G401 (cell line): ENCODE measurements around the gene CCL19. TPM values are rescaled to one million over a fixed set of nuclear protein-coding genes. Genes with fewer than 3 reads are reported as not detected.
"Not testable (repeated sequence)": the region's sequence is repeated elsewhere in the genome, so short reads cannot be mapped to it uniquely, and the experiment has no call there.

Source experiments
- DNase-seq: peaks from one replicate; pipeline ENCODE4 v3.0.0-alpha.2; 2015; ENCODE audit warnings: low spot score
- in situ Hi-C: cut with HindIII; loops from 2 replicates; pipeline ENCODE4 v1.10.0; 2016; ENCODE audit warnings: low sequenced_read_pairs, mixed read lengths
- total RNA-seq: library from RNA; depleted of rRNA; stranded (reverse); fragments of >200 nt; shearing (Covaris generic); gene quantifications from 2 replicates; pipeline ENCODE4 v1.2.3, GENCODE V29; 2014; rRNA removed

Gene CCL19
- total RNA-seq = not detected in 2 replicates

DNA sequence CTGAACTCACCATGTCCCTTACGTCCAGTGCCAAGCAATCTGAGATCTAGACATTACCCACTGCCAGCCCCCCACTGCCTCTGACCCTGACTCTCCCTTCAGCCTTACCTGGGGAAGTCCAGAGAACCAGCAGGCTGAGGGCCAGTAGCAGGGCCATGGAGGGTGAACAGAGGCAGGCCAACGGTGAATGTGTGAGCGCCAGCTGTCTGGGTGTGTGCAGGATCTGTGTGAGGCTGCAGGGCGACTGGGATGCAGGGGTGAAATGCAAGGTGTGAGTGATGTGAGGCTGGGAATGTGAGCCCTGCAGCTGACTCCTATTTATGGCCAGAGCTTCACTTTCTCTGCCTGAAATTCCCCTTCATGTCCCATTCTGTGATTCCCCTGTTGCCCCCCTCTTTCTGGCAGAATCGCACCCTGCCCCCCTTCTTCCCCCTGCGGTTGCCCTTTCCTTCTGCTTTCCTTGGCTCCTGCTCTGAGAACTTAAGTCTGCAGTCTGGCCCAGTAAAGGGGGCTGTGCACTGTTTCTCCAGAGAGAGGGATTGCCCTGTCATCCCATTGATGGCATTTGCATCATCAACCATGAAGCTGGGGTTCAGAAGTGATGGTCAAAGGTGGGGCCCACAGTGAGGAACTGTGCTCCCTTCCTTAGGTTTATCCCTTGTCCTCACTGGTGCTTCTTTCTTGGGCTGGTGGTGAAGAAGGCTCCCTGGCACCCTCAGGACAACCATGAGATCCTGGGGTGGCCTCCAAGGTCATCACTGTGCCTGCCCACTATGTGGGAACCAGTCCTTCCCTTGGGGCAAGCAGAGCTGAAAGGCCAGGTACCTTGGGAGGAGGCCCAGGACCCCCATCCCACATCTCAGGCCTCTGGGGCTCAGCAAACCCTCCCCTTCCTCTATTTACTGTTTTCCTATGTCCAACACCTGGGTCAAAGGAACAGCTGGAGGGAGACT is at the start of gene CCL19:
Gene CCL19 (minus strand): TSS at position 294 of the 953 bp plus-strand sequence. CDS start 137 bp downstream, at position 157.
- in situ Hi-C loops = no loop called here
- DNase-seq = no peak

DNA sequence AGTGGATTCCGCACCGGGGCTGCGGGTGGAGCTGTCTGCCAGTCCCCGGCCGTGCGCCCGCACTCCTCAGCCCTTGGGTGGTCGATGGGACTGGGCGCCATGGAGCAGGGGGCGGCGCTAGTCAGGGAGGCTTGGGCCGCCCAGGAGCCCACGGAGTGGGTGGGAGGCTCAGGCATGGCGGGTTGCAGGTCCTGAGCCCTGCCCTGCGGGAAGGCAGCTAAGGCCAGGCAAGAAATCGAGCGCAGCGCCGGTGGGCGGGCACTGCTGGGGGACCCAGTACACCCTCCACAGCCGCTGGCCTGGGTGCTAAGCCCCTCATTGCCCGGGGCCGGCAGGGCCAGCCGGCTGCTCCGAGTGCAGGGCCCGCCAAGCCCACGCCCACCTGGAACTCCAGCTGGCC is 49.1 kb upstream of the CCL19 start:
- in situ Hi-C loops, DNase-seq: not testable (repeated sequence)

DNA sequence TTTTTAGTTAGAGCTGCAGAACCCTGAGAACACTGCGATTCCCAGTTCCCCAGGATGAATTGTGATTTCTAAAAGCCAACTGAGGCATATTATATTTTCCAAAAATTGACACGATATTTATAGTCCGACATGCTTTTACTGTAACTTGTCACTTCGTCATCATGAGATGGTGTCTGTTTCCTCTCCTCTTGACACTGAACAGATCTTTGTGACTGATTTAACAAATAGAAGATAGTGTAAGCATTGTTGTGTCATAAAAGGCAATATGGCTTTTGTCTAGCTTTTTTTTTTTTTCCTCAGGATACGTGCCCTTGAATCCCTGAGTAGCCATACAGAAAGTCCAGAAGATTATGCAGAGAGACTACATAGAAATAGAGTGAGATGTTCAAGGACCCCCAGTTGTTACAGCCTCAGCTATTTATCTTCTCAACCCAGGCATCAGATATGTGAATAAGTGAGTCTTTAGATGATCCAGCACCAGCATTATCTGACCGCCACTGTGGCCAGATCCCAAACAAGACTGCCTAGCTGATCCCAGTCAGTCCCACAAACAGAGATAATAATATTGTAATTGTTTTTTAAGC is 46.7 kb upstream of the CCL19 start:
- in situ Hi-C loops = no loop called here
- no peak for DNase-seq

DNA sequence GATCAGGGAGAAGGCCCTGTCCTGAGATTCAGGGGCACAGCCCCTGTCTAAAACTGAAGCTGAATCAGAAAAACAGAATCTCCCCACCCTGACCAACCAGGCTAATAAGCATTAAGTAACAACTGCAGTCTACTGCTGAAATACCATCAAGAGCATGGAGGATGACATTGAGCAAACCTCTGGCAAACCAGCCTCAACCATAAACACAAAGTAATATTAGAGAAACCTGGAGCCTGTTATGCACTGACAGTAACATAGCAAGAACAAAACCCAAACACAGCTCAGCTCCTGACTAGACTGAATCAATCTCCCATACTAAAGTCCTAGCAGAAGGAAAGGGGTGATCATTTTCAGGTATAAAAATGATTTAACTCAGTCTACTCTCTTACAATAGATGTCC is 43.6 kb upstream of the CCL19 start:
- no peak for DNase-seq
- in situ Hi-C loops = no loop called here

DNA sequence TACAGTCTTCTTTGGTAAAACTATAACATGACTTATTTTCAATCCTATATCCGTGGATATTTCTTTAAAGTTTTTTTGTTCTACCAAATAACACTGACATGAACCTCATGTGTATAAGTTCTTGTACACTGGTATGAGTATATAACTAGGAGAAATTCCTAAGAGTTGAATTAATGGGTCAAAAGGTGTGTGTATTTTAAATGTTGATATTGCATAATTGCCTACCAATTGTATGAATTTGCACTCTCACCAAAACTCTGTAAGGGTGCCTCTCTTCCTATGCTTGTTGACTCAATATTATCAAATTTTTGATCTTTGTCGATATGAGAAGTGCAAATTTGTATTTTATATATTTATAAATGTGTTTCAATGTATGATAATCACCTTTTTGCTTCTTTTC is 41.8 kb upstream of the CCL19 start:
- no peak for DNase-seq
- in situ Hi-C loops = no loop called here

DNA sequence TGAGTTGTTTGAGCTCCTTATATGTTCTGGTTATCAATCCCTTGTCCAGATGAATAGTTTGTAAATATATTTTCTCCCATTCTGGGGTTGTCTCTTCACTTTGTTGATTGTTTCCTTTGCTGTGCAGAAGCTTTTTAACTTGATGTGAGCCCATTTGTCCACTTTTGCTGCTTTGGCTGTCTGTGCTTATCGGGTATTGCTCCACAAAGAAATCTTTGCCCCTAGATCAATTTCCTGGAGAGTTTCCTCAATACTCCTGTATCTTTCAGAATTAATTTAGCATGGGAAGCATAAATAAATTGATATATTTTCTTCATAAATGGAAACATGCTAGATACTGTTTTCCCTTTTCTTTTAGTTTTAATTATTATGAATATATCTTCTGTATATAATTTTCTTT is 41.4 kb upstream of the CCL19 start:
- no peak for DNase-seq
- in situ Hi-C loops = no loop called here

DNA sequence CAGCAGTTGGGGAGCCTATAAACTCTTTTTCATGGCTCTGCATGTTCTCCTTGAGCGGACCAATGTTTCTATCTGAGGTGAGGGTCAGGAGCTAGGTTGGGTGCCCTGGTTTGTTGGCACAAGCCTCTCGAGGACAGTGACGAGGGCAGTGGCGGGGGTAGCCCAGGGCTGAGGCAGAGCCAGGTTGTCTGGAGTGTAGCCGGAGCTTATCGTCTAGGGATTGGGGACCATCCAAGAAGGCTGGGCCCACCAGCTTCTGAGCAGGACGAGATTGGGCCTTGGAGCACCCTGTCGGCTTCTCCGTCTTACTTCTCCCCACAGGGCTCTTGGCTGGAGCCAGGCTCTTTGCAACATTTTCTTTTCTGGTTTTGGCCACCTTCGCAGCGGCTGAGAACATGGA is 32.1 kb upstream of the CCL19 start:
- in situ Hi-C loops = no loop called here
- DNase-seq = no peak

DNA sequence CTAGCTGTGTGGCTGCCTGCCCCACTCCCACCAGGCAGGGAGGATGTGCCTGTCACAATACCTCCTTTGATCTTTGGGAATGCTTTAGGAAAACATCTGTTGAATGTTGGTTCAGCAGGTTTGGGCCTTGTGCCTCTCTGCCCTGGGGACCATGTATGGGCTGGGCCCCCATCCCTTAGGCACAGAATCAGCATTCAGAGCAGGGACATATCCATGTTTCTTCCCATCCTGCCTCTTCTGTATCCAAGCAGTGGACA is 28.6 kb upstream of the CCL19 start:
- in situ Hi-C loops = not testable (repeated sequence)

DNA sequence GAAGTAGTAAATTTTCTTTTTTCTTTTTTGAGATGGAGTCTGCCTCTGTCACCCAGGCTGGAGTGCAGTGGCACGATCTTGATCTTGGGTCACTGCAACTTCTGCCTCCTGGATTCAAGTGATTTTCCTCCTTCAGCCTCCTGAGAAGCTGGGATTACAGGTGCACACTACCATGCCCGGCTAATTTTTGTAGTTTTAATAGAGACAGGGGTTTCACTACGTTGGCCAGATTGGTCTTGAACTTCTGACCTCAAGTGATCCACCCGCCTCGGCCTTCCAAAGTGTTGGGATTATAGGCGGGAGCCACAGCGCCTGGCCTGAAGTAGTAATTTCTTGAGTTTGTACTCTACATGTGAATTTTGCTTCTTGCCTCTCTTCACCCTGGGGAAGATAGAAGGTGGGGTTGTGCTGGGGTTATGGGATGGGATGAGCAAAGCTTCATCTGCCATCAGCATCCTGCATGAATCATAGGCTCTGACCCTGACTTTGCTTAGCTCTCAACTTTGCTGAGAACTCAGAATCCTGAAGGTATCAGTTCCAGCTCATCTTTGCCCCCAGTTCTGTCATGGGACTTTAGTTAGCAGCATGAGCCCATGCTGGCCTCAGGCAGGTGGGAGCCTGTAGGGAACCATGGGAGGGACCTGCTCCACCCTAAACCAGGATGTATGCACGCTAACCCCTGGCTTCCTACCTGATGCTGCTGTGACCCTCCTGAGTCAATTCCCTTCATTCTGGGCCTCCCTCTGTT is 28.1 kb upstream of the CCL19 start:
- in situ Hi-C loops = no loop called here
- DNase-seq = no peak

More for the DNA sequence above, 28.6 kb upstream of the CCL19 start:
- DNase-seq = not testable (repeated sequence)

DNA sequence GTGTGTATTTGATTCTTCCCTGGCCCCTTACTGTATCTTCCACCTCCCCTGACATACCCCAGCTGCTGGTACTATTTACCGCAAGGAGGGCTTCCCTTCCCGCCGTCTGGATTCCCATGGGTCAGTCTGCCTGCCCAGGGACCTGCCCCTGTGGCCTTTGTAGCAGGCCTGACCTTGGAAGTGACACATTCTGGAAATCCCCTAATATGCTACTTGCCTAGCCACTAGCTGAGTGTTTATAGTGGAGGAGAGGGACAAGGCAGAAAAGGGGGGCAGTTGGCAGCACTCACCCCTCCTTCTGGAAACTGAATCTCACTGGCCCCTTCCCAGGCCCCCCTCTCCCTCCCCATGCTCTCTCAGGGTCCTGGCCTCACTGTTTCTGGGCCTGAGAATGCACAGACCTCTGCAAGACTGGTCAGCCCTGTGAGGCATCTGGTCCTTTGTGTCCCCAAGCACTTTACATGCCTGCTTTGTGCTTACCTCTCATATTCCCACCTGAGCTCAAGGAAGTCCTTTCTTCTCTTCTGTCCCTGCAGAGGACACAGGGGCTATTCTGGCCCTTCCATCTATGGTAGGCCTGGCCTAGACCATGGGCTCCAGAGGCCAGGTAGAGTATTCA is 27.0 kb upstream of the CCL19 start:
- DNase-seq = no peak
- in situ Hi-C loops = no loop called here

DNA sequence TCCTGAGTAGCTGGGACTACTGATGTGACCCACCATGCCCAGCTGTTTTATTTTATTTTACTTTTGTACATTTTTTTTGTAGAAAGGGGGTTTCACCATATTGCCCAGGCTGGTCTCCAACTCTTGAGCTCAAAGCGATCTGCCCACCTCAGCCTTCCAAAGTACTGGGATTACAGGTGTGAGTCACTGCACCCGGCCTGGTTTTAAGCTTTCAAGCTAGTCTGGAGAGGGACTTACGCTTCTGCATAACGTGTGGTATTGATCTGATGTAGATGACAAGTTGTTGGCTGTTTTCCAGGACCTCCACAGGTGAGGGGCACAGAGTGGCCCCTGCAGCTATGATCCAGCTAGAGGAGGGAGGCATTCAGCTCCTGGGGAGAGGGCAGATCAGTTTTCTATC is 25.6 kb upstream of the CCL19 start:
- in situ Hi-C loops = no loop called here
- no peak for DNase-seq

DNA sequence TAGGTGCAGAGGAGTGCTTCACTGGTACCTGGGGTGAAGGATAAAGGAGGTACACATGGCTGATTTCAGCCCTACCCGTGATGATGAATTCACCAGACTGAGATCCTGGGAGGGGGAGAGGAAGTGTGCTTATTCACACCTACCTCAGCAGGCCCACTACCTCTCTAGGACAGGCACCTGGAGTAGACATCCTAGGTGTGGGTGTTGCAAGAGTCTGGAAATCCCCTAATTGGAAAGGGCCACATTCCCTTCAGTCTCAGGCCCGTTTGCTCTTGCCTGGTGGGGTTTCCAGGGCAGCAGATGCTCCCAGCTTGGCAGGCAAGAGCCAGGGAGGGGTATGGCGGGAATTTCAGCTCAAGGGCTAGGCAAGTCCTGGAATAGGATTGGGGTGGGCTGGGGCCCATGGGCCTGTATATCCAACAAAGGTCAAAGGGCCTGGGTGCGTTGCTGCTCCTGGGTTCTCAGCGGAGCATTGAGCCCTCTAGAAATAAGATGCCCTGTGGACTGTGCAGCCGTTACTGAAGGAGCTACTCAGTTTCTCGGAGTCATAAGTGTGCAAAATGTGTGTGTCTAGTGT is 24.7 kb upstream of the CCL19 start:
- in situ Hi-C loops = no loop called here
- DNase-seq = no peak

DNA sequence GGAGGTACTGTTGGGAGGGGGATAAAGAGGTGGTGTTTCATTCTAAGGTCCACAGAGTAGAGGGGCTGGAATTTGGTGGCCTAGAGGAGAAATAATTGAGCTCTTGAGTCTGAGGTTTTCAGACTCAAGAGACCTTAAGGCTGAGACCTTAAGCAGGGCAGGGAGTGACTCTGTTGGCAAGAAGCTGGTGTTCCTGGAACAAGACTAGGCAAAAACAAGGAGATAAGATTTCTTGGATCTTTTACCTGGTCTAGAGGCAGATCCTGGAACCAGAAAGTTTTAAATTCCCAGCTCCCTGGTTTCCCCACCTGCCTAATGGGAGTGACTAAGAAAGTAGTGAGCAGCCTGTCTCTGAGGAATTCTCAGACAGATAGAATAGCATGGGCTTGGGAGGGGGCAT is 22.9 kb upstream of the CCL19 start:
- no peak for DNase-seq
- in situ Hi-C loops = no loop called here

DNA sequence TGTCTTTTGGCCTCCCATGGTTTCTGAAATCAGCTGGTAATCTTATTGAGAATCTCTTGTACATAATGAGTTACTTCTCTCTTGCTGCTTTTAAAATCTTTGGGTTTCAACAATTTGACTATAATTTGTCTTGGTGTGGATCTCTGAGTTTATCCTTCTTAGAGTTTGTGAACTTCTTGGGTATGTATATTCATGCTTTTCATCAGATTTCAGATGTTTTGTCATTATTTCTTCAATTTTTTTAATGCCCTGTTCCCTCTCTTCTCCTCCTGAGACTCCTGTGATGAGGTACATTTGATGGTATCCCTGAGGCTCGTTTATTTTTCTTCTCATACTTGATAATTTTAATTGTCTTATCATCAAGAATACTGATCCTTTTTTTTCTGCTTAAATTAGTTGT is 21.1 kb upstream of the CCL19 start:
- no peak for DNase-seq
- in situ Hi-C loops = no loop called here

DNA sequence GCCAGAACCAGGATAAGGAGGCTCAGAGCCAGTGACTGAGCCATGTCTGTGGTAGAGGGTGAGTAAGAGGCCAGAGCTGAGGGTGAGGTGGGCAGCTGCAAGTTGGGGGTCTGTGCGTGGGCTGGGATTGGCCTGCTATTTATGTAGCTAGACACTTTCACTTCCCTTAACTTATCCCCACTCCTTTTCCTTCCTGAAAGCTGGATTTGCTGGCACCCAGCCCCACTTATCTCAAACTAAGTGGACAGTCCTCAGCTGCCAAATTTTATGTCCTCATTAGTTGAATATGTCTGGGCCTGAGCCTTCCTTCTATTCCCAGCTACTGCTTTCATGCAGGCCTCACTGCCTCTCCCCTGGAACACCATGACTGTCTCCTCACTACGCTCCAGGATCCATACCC is 18.9 kb upstream of the CCL19 start, which contains the start of gene CCL21:
Gene CCL21 (minus strand): TSS at position 114 of the 400 bp plus-strand sequence. CDS start 70 bp downstream, at position 44.
- in situ Hi-C loops = no loop called here
- DNase-seq = no peak

DNA sequence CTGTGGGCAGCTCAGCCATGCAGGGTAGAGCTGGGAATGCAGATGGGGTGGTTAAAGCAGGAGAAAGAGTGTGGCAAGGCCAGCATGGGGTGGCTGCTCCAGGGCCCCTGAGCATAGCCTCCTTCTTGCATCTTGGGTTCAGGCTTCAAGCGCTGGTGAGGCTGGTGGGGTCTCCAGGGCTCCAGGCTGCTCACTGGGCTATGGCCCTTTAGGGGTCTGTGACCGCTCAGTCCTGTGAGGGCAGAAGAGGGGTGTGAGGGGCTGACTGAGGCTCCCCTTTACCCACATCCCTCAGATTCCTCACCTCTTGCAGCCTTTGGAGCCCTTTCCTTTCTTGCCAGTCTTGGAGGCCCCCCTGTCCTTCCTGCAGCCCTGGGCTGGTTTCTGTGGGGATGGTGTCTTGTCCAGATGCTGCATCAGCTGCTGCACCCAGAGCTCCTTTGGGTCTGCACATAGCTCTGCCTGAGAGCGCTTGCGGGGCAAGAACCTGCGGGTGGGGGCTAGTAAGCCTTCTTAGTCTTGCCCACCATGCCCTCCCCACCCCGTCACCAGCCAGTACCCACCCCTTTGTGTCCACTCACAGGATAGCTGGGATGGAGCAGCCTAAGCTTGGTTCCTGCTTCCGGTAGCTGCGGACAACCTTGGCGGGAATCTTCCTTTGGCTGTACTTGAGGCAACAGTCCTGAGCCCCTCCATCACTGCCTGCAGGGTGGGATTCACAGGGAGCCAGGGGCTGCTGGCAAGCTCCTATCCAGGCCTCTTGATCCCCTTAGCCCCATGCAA is 18.3 kb upstream of the CCL19 start:
- in situ Hi-C loops = no loop called here
- no peak for DNase-seq

DNA sequence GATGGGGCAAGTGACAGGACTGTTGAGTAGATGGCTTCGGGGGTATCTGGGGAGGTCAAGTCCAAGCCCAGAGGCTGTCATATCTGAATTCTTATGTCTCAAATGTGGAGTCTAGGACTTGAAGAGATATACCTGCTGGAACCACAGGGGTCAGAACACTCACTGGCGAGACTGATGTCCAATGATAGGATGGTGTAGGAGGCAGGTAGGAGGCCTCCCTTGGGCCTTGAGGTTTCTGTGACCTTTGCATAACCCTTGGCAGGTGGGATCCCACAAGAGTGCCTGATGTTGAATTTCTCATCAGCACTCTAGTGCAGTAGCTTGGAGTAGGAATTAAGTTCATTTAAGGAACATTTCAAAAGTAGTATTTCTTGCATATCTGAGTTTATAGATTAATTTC is 16.1 kb upstream of the CCL19 start:
- no peak for DNase-seq
- in situ Hi-C loops = no loop called here
